Stimulated activated CD4-positive, alpha-beta T cell treated with anti-CD3 and anti-CD28 coated beads, Interleukin-12 subunit alpha, Interleukin-12 subunit beta, amount 100 ng/mL, for 4 hours (primary cell): ENCODE measurements around the gene ILDR1.
"Not testable (repeated sequence)": the region's sequence is repeated elsewhere in the genome, so short reads cannot be mapped to it uniquely, and the experiment has no call there.

Experiments used
- DNase-seq: peaks from one replicate; pipeline ENCODE4 v3.0.0-alpha.2; 2020

ILDR1 gene

GRCh38 chr3:121942116-121942786, 79.8 kb downstream of the ILDR1 start:
- no peak for DNase-seq

- DNase-seq, result no peak
These were observed 80.5 kb downstream of the ILDR1 start for GRCh38 chr3:121941592-121941991.

- DNase-seq, result not testable (repeated sequence)
These were observed 83.7 kb downstream of the ILDR1 start for GRCh38 chr3:121938141-121938855.
